Activated T-cell treated with anti-CD3 and anti-CD28 coated beads, Interleukin-2, amount 50 U/mL, for 1 hour (primary cell): ENCODE data around the gene FAH.

ENCODE experiments used
- DNase-seq: peaks from one replicate; pipeline ENCODE4 v3.0.0-alpha.2; 2020

FAH gene

GRCh38 chr15:80202016-80202315 lies 49.2 kb downstream of the FAH start:
- no peak for DNase-seq

- DNase-seq = no peak
These were observed 50.0 kb downstream of the FAH start for GRCh38 chr15:80202641-80203360.

GRCh38 chr15:80203361-80203885 lies 50.6 kb downstream of the FAH start:
- DNase-seq = no peak

GRCh38 chr15:80204231-80204630 lies 51.4 kb downstream of the FAH start:
- no peak for DNase-seq

- no peak for DNase-seq
These were observed 55.1 kb downstream of the FAH start for GRCh38 chr15:80207887-80208286.

GRCh38 chr15:80208758-80209734 lies 56.2 kb downstream of the FAH start:
- DNase-seq = no peak

GRCh38 chr15:80210611-80211573 lies 58.1 kb downstream of the FAH start:
- no peak for DNase-seq

- DNase-seq = no peak
These were observed 59.2 kb downstream of the FAH start for GRCh38 chr15:80211976-80212375.

- no peak for DNase-seq
These were observed 62.1 kb downstream of the FAH start for GRCh38 chr15:80214910-80215309.

GRCh38 chr15:80216141-80216540 lies 63.3 kb downstream of the FAH start:
- no peak for DNase-seq

GRCh38 chr15:80216911-80217310 lies 64.1 kb downstream of the FAH start:
- no peak for DNase-seq

GRCh38 chr15:80217327-80217900 lies 64.6 kb downstream of the FAH start:
- no peak for DNase-seq

- no peak for DNase-seq
These were observed 67.2 kb downstream of the FAH start for GRCh38 chr15:80219955-80220354.

- DNase-seq = no peak
These were observed 76.3 kb downstream of the FAH start for GRCh38 chr15:80228959-80229610.

- DNase-seq = no peak
These were observed 78.6 kb downstream of the FAH start for GRCh38 chr15:80231371-80231770.

- DNase-seq = no peak
These were observed 80.8 kb downstream of the FAH start for GRCh38 chr15:80233581-80233980.

GRCh38 chr15:80234883-80235282 lies 82.1 kb downstream of the FAH start:
- DNase-seq = peak; percentile 35
